Omental fat pad (tissue), 4 donors: ENCODE data around the gene JPH4. TPM values are rescaled to one million over a fixed set of nuclear protein-coding genes. Genes with fewer than 3 reads are reported as not detected.

ENCODE experiments used
- ATAC-seq: fragments of 150-250 bp; one replicate; pipeline ENCODE4 v1.9.1; 2016; ENCODE audit warnings: mild to moderate bottlenecking, moderate library complexity; ENCODE audit not compliant: low FRiP score
- DNase-seq: peaks from one replicate; pipeline ENCODE4 v3.0.0-alpha.2; 2019; ENCODE audit warnings: low spot score
- CTCF ChIP-seq, 3 donors: fragments of 450-650 bp; IDR thresholded peaks; one replicate each; pipeline ENCODE4 v1.5.1; 2016 to 2017; ENCODE audit warnings: antibody characterized with exemption in 3 of 3, mild to moderate bottlenecking in 3 of 3, moderate library complexity in 2 of 3
- total RNA-seq, 4 donors: library from RNA; depleted of rRNA; stranded (reverse); fragments of >200 nt; gene quantifications; one replicate each; pipeline ENCODE4 v1.1.0, GENCODE V29; 2016

Gene JPH4
- total RNA-seq, 4 donors from 2014 or later, result 0.56 to 1.2 (median 0.90) TPM

DNA sequence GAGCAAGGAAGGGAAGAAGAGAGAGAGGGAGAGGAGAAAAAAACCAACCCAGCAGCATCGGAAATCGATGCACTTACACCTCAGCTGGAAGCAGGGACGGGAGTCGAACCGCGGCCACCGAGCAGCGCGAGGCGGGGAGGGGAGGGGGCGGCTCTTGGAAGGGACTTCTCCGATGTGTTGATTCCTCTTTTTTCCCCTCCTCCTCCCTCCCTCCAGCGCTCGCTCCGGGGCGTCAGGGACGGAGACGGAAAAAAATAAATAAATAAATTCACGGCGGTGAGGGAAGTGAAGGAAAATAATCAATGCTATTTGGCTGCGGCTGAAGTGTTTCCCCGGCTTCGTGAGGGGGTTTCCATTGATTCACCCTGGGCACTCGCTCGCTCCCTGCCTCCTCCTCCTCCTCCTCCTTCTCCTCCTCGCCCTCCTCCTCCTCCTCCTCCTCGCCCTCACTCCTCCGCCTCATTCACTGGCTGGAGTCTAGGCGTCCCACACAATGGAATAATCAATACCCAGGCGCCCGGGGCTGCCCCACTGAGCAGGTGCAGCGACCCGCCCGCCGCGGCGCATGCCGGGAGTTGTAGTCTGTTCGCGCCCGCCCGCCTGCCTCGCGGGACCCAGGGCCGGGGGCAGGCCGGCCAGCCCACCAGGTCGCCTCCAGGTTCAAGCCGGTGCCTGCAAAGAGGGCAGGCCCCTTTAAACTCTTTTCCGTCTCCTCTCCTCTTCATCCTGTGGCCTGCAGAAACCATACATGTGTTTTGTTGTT lies 27.1 kb downstream of the JPH4 start, which contains the start of gene ZFHX2:
Gene ZFHX2 (minus strand): TSS at position 500 of the 763 bp plus-strand sequence. CDS start 16,440 bp downstream, outside the sequence.
- peak; percentile 58 for ATAC-seq
- TF ChIP-seq CTCF (IDR thresholded peaks at IDR 0.05), result no peak
- peak; percentile 58 for DNase-seq

DNA sequence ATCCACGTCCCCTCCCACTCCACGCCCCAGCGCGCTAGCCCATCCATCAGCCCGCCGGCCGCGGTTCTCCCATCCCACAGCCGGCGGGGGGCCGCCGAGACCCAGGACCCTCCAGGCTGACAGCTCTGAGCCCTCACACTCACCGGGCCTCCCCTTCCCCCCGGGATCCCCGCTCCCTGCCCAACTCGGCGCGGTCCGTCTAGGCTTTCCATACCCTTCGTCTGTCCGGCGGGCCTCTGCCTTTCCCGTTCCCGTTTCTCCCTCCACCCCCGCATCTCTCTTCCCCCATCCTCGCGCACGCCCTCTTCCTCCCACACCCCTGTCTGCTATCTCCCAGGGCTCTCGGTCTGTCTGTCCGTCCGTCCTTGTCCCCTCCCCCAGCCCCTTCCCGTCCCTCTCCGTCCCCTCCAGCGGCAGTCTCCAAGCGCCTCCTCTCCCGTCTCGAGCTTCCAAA lies 27.8 kb downstream of the JPH4 start:
- ATAC-seq, result peak; percentile 20
- DNase-seq, result no peak
- TF ChIP-seq CTCF (IDR thresholded peaks at IDR 0.05), result no peak

- ATAC-seq (peak; percentile 1), DNase-seq (no peak)
- TF ChIP-seq CTCF (IDR thresholded peaks at IDR 0.05), result no peak
These were observed 28.3 kb downstream of the JPH4 start for GRCh38 chr14:23550131-23550811.

- TF ChIP-seq CTCF (IDR thresholded peaks at IDR 0.05), result no peak
- no peak for DNase-seq
- no peak for ATAC-seq
These were observed 30.0 kb downstream of the JPH4 start for GRCh38 chr14:23548351-23549318.

DNA sequence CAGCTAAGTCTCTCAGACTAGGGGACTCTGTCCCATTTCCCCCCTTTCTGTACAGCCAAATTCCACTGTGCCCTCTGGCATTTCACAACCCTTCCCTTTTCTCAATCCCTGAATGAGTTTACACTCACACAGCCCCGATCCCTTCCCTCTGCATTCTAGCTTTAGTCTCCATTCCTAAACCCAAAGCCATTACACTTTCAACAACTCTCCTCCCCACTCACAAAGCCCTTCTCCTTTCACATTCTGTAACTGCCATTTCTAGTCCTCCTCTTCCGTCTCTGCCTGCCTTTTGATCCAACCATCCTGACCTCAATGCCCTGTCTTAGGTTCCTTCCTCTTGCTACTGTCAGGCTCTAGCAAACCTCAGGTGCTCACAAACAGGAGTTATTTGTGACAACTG lies 30.7 kb downstream of the JPH4 start:
- DNase-seq (no peak), ATAC-seq (no peak)
- no peak for TF ChIP-seq CTCF (IDR thresholded peaks at IDR 0.05)

- TF ChIP-seq CTCF (IDR thresholded peaks at IDR 0.05), result no peak
- no peak for DNase-seq
- no peak for ATAC-seq
These were observed 32.0 kb downstream of the JPH4 start for GRCh38 chr14:23546450-23547035.
